GM19372 (cell line): ENCODE results near the gene G6PD.
"Not testable (repeated sequence)": the region's sequence is repeated elsewhere in the genome, so short reads cannot be mapped to it uniquely, and the experiment has no call there.

ENCODE experiments used
- ATAC-seq: cut with Tn5 transposase; IDR thresholded peaks from one replicate; pipeline ENCODE4 v1.9.1; 2021; ENCODE audit warnings: mild to moderate bottlenecking, low read depth, moderate library complexity; ENCODE audit not compliant: unreplicated experiment

Gene G6PD

GRCh38 chrX:154545673-154546274 is 872 bp downstream of the G6PD start:
- ATAC-seq = no peak

- no peak for ATAC-seq
These were observed 3.8 kb downstream of the G6PD start for GRCh38 chrX:154542723-154543424.

- no peak for ATAC-seq
These were observed 4.5 kb downstream of the G6PD start for GRCh38 chrX:154541896-154542722.

GRCh38 chrX:154541589-154541895 is 5.1 kb downstream of the G6PD start:
- ATAC-seq = no peak

- no peak for ATAC-seq
These were observed 5.6 kb downstream of the G6PD start for GRCh38 chrX:154540897-154541535.

- not testable (repeated sequence) for ATAC-seq
These were observed 6.3 kb downstream of the G6PD start for GRCh38 chrX:154540365-154540764.

GRCh38 chrX:154539077-154539476 is 7.6 kb downstream of the G6PD start:
- no peak for ATAC-seq

GRCh38 chrX:154535892-154536291 is 10.8 kb downstream of the G6PD start:
- no peak for ATAC-seq

GRCh38 chrX:154534526-154535322 is 11.9 kb downstream of the G6PD start:
- peak; percentile 86 for ATAC-seq

GRCh38 chrX:154532690-154533089 is 14.0 kb downstream of the G6PD start:
- no peak for ATAC-seq

- no peak for ATAC-seq
These were observed 15.0 kb downstream of the G6PD start for GRCh38 chrX:154531626-154532025.

GRCh38 chrX:154530286-154530685 is 16.4 kb downstream of the G6PD start:
- no peak for ATAC-seq

GRCh38 chrX:154529206-154529612 is 17.4 kb downstream of the G6PD start:
- ATAC-seq = no peak

- ATAC-seq = no peak
These were observed 19.6 kb downstream of the G6PD start for GRCh38 chrX:154526901-154527675.

GRCh38 chrX:154525606-154526490 is 20.8 kb downstream of the G6PD start:
- no peak for ATAC-seq

- ATAC-seq = no peak
These were observed 27.3 kb downstream of the G6PD start for GRCh38 chrX:154519389-154519788.

- ATAC-seq = no peak
These were observed 29.4 kb downstream of the G6PD start for GRCh38 chrX:154517101-154517781.

GRCh38 chrX:154516656-154517100 is 30.0 kb downstream of the G6PD start:
- no peak for ATAC-seq
